ENCODE results near the gene PIK3R5. TPM values are rescaled to one million over a fixed set of nuclear protein-coding genes. Genes with fewer than 3 reads are reported as not detected.

Gene PIK3R5
- total RNA-seq, 1 donor from 2014 or later = 0.30 TPM

DNA sequence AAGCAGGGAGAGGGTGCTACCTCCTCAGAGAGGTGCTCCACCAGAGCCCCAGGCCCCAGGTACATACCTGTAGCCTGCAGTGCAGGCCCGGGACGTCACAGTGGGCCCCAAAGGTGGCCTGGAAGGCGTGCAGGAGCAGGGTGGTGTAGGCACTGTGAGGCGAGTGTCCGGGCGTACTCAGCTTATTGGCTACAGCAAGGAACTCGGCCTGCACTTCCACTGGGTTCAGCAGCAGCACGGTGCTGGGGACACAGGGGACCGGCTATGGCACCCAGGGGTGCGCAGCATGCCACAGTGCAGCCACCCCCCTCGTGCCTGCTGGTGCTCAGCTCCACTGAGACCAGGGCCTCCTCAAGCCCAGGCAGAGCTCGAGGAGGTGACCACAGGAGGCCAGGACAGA lies 74.8 kb downstream of the PIK3R5 start:
- no peak overlapping the region for H3K27ac Mint-ChIP-seq (ENCODE audit: unreplicated experiment)
- H3K36me3 Mint-ChIP-seq (ENCODE audit: low read depth, unreplicated experiment) = no peaks in the 10 kb centered on the region
- DNase-seq (ENCODE audit: low read depth) (no peak), FAIRE-seq (no peak)
- peaks cover 3% of the 10 kb centered on the region for H3K4me1 ChIP-seq (ENCODE audit: insufficient read depth, low read length)
- no peak overlapping the region for H3K4me3 Mint-ChIP-seq (ENCODE audit: unreplicated experiment)
- peaks cover 3% of the 10 kb centered on the region for H3K4me1 Mint-ChIP-seq (ENCODE audit: low read depth, unreplicated experiment)
- no peak overlapping the region for H3K4me2 ChIP-seq (ENCODE audit: low read length)
- H3K9me3 ChIP-seq (ENCODE audit: insufficient read depth, low read depth, low read length) = no peaks in the 10 kb centered on the region
- H2AFZ ChIP-seq (ENCODE audit: low read depth, low read length) = no peak overlapping the region
- no peak for TF ChIP-seq EZH2 (IDR thresholded peaks at IDR 0.05; ENCODE audit: insufficient read depth, low read length)
- TF ChIP-seq, protein P1, sequence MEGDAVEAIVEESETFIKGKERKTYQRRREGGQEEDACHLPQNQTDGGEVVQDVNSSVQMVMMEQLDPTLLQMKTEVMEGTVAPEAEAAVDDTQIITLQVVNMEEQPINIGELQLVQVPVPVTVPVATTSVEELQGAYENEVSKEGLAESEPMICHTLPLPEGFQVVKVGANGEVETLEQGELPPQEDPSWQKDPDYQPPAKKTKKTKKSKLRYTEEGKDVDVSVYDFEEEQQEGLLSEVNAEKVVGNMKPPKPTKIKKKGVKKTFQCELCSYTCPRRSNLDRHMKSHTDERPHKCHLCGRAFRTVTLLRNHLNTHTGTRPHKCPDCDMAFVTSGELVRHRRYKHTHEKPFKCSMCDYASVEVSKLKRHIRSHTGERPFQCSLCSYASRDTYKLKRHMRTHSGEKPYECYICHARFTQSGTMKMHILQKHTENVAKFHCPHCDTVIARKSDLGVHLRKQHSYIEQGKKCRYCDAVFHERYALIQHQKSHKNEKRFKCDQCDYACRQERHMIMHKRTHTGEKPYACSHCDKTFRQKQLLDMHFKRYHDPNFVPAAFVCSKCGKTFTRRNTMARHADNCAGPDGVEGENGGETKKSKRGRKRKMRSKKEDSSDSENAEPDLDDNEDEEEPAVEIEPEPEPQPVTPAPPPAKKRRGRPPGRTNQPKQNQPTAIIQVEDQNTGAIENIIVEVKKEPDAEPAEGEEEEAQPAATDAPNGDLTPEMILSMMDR (IDR thresholded peaks at IDR 0.05; ENCODE audit: insufficient read depth, low read depth, low read length) = no peak
- H3K79me2 ChIP-seq (ENCODE audit: insufficient read depth, low read length) = no peaks in the 10 kb centered on the region
- no peaks in the 10 kb centered on the region for H3K9me3 Mint-ChIP-seq (ENCODE audit: unreplicated experiment)
- no peaks in the 10 kb centered on the region for H4K20me1 ChIP-seq (ENCODE audit: insufficient read depth, low read length)
- no peak overlapping the region for H3K4me3 ChIP-seq (ENCODE audit: insufficient read depth, low read depth, low read length)
- no peak overlapping the region for H3K9ac ChIP-seq (ENCODE audit: low read length)
- H3K36me3 ChIP-seq (ENCODE audit: insufficient read depth, low read length) = no peaks in the 10 kb centered on the region
- no peaks in the 10 kb centered on the region for H3K27me3 ChIP-seq (ENCODE audit: insufficient read depth, low read length)
- H3K27ac ChIP-seq (ENCODE audit: low read depth, low read length) = no peak overlapping the region
- H3K27me3 Mint-ChIP-seq (ENCODE audit: low read depth, unreplicated experiment) = peaks cover 2% of the 10 kb centered on the region

DNA sequence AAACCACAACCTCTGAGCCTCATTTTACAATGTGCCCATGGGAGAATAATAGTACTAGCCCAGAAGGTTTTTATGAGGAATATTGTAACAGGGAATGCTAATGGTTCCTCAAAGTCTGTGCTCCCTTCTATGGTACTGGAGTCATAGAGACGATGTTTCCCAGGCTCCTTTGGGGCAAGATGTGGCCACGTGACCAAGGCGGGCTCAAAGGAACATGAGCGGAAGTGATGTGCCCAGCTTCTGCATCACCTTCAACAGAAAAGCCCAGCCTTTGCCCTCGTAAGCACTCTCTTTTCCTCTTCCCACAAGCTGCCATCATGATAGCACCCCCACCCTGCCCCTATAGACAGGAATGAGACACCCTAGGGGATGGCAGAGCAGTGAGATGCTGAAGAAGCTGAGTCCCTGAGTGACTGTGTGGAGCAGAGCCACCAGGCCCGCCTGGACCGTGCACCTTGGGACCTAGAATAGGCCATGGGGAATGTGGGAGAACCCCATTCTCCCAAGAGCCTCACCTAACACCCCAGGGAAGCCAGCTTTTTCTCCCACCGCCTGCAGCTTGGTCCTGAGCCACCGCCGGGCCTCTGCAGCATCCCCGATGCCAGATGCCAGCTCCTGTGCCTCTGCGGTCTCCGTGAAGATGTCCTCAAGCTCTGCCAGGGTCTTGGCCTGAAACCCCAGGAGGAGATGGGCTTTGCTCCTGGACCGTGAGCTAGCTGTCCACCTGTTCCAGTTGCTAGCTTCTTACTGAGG lies 75.9 kb downstream of the PIK3R5 start:
- Histone ChIP-seq H3K36me3 (ENCODE audit: insufficient read depth, low read length) (no peaks in the 10 kb centered on the region), H3K27ac (ENCODE audit: low read depth, low read length) (no peak overlapping the region), H4K20me1 (ENCODE audit: insufficient read depth, low read length) (no peaks in the 10 kb centered on the region), H3K27me3 (ENCODE audit: insufficient read depth, low read length) (no peaks in the 10 kb centered on the region), H3K4me2 (ENCODE audit: low read length) (no peak overlapping the region), H3K9me3 (ENCODE audit: insufficient read depth, low read depth, low read length) (no peaks in the 10 kb centered on the region), H3K9ac (ENCODE audit: low read length) (no peak overlapping the region), H3K4me3 (ENCODE audit: insufficient read depth, low read depth, low read length) (no peak overlapping the region), H3K79me2 (ENCODE audit: insufficient read depth, low read length) (no peaks in the 10 kb centered on the region), H3K4me1 (ENCODE audit: insufficient read depth, low read length) (peaks cover 3% of the 10 kb centered on the region), H2AFZ (ENCODE audit: low read depth, low read length) (no peak overlapping the region)
- TF ChIP-seq, protein P1 (IDR thresholded peaks at IDR 0.05; ENCODE audit: insufficient read depth, low read depth, low read length) = no peak
- no peak for TF ChIP-seq EZH2 (IDR thresholded peaks at IDR 0.05; ENCODE audit: insufficient read depth, low read length)
- DNase-seq (ENCODE audit: low read depth) (no peak), FAIRE-seq (no peak)
- Mint-ChIP-seq H3K36me3 (ENCODE audit: low read depth, unreplicated experiment) (no peaks in the 10 kb centered on the region), H3K4me3 (ENCODE audit: unreplicated experiment) (no peak overlapping the region), H3K27ac (ENCODE audit: unreplicated experiment) (no peak overlapping the region), H3K27me3 (ENCODE audit: low read depth, unreplicated experiment) (no peaks in the 10 kb centered on the region), H3K9me3 (ENCODE audit: unreplicated experiment) (no peaks in the 10 kb centered on the region), H3K4me1 (ENCODE audit: low read depth, unreplicated experiment) (peaks cover 3% of the 10 kb centered on the region)

DNA sequence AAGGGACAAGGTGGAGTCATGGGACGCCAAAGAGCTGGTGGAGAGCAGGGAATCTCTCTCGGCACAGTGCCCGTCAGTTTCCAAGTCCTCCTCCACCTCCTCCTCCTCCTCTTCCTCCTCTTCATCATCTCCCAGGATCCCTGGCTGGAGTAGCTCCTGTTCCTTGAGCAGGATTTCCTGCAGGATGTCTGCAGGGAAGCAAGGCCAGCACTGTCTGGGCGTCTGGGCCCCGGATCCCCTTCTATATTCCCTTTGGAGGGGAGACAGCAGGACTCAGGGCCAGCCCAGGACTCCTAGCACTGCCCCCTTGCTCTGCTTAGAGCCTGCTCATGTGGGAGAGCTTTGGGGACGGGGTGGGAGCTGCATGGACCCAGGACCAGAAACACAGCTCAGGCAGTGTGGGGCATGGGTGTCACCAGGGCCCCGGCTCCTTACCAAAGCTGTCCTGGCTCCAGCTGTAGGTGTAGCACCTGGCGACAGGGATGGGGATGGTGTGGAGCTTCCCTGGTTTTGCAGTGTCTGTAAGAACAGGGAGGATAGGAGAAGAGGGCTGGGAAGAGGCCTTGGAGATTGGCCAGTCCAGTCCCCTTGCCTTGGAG lies 76.7 kb downstream of the PIK3R5 start:
- Mint-ChIP-seq H3K27me3 (ENCODE audit: low read depth, unreplicated experiment) (peaks cover 4% of the 10 kb centered on the region), H3K9me3 (ENCODE audit: unreplicated experiment) (peaks cover 2% of the 10 kb centered on the region), H3K4me3 (ENCODE audit: unreplicated experiment) (no peak overlapping the region), H3K27ac (ENCODE audit: unreplicated experiment) (no peak overlapping the region), H3K4me1 (ENCODE audit: low read depth, unreplicated experiment) (no peaks in the 10 kb centered on the region), H3K36me3 (ENCODE audit: low read depth, unreplicated experiment) (no peaks in the 10 kb centered on the region)
- H3K4me2 ChIP-seq (ENCODE audit: low read length) = no peak overlapping the region
- H2AFZ ChIP-seq (ENCODE audit: low read depth, low read length) = no peak overlapping the region
- TF ChIP-seq EZH2 (IDR thresholded peaks at IDR 0.05; ENCODE audit: insufficient read depth, low read length) = no peak
- TF ChIP-seq, protein P1 (IDR thresholded peaks at IDR 0.05; ENCODE audit: insufficient read depth, low read depth, low read length) = no peak
- H3K9me3 ChIP-seq (ENCODE audit: insufficient read depth, low read depth, low read length) = no peaks in the 10 kb centered on the region
- H3K36me3 ChIP-seq (ENCODE audit: insufficient read depth, low read length) = no peaks in the 10 kb centered on the region
- FAIRE-seq (no peak), DNase-seq (ENCODE audit: low read depth) (no peak)
- H3K9ac ChIP-seq (ENCODE audit: low read length) = no peak overlapping the region
- no peaks in the 10 kb centered on the region for H3K79me2 ChIP-seq (ENCODE audit: insufficient read depth, low read length)
- no peak overlapping the region for H3K27ac ChIP-seq (ENCODE audit: low read depth, low read length)
- no peak overlapping the region for H3K4me3 ChIP-seq (ENCODE audit: insufficient read depth, low read depth, low read length)
- no peaks in the 10 kb centered on the region for H4K20me1 ChIP-seq (ENCODE audit: insufficient read depth, low read length)
- no peaks in the 10 kb centered on the region for H3K27me3 ChIP-seq (ENCODE audit: insufficient read depth, low read length)
- H3K4me1 ChIP-seq (ENCODE audit: insufficient read depth, low read length) = no peaks in the 10 kb centered on the region

Data from astrocyte (in vitro differentiated cells and primary cell).